SU-DHL-6 (cell line): ENCODE results near the gene TOR1AIP1.
"Not testable (repeated sequence)": the region's sequence is repeated elsewhere in the genome, so short reads cannot be mapped to it uniquely, and the experiment has no call there.

ENCODE experiments used
- CTCF ChIP-seq: fragments of 200-600 bp; sonication (generic); IDR thresholded peaks from one replicate; pipeline ENCODE4 v1.5.1; 2017; ENCODE audit warnings: antibody characterized with exemption, mild to moderate bottlenecking, low read length, moderate library complexity; ENCODE audit not compliant: insufficient read depth, poor library complexity, severe bottlenecking
- EZH2phosphoT487 ChIP-seq: fragments of 200-600 bp; sonication (generic), shearing (Covaris generic); conservative IDR thresholded peaks from 2 replicates; pipeline ENCODE4 v1.6.1; 2018; ENCODE audit warnings: mild to moderate bottlenecking, antibody characterized with exemption, low read length, moderate library complexity, mixed read lengths

- TF ChIP-seq CTCF, EZH2phosphoT487: not testable (repeated sequence)
These were observed 45.2 kb upstream of the TOR1AIP1 start for GRCh38 chr1:179836686-179837445.
